Duodenal mucosa (tissue), 2 donors: ENCODE data around the gene TTLL1.
A peak's percentile ranks its signal among the peaks of the same experiment; 100 is the strongest.

Experiments used
- H3K27ac ChIP-seq: one replicate; pipeline ENCODE4 v1.7.0; 2013; ENCODE audit warnings: low read depth, low read length
- H3K27me3 ChIP-seq, 2 donors: one replicate each; pipeline ENCODE4 v1.7.0; 2013; ENCODE audit warnings: low read length in 2 of 2, control low read depth in 1 of 2; ENCODE audit not compliant: insufficient read depth in 2 of 2, control insufficient read depth in 1 of 2
- H3K36me3 ChIP-seq, 2 donors: one replicate each; pipeline ENCODE4 v1.7.0; 2013; ENCODE audit warnings: low read length in 2 of 2, control low read depth in 1 of 2; ENCODE audit not compliant: insufficient read depth in 2 of 2, control insufficient read depth in 1 of 2
- H3K4me1 ChIP-seq, 2 donors: one replicate each; pipeline ENCODE4 v1.7.0; 2013; ENCODE audit warnings: low read length in 2 of 2, control low read depth in 1 of 2; ENCODE audit not compliant: insufficient read depth in 2 of 2, control insufficient read depth in 1 of 2
- H3K4me3 ChIP-seq, 2 donors: one replicate each; pipeline ENCODE4 v1.7.0; 2013; ENCODE audit warnings: low read length in 2 of 2, low read depth in 1 of 2
- H3K9ac ChIP-seq, 2 donors: one replicate each; pipeline ENCODE4 v1.7.0; 2013; ENCODE audit warnings: low read length in 2 of 2, low read depth in 1 of 2
- H3K9me3 ChIP-seq, 2 donors: one replicate each; pipeline ENCODE4 v1.7.0; 2013; ENCODE audit warnings: low read length in 2 of 2, control low read depth in 1 of 2; ENCODE audit not compliant: control insufficient read depth in 1 of 2

TTLL1 gene

DNA sequence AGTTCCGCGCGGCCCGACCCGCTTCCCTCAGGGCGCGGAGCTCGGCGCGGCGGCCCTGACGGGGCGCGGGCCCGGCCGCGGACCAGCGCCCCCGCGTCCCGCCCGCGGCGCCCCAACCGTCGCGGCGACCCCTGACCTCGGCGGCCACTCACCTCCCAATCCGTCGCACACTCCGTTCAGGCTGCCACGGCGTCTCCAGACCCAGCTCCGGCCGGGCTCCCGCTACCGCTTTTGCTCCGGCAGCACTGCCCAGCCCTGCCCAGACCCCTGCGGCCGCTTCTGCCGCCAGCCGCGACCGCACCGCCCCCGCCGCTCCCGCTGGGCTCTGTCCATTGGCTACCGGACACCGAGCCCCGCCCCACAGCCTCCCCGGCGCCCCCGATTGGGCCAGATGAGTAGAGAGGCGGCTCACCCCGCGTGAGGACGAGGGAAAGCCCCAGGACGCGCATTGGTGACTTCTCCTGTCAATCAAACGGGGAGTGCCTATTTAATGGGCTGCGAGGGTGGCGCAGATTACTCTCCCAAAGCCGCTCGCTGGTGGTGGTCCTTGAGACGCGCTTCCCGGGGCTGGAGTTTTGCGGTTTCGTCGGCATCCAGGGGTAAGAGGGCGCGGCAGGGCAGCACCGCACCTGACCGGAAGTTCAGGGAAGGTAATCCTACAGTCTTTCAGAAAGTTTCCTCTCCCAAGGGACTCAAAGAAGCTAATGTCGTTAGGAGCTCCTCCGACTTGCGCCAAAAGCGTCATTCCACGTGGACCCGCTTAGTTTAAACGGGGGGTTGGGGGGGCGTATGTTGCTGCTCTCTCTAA, 74.1 kb downstream of the TTLL1 start, which contains the start of gene PACSIN2:
Gene PACSIN2, minus strand, starts transcription at position 281 of the 808 bp plus-strand sequence. CDS start 103,069 bp downstream, outside the sequence.
- Histone ChIP-seq H3K9ac (peak within 1 kb of the TSS; percentile 70), H3K9me3 (no peaks in the 10 kb centered on the region), H3K36me3 (no peaks in the 10 kb centered on the region), H3K27me3 (no peaks in the 10 kb centered on the region), H3K4me1 (peaks cover 28 to 31% of the 10 kb centered on the region in 2 donors), H3K4me3 (peak within 1 kb of the TSS; percentile 81 to 92), H3K27ac (peak within 1 kb of the TSS; percentile 20)

DNA sequence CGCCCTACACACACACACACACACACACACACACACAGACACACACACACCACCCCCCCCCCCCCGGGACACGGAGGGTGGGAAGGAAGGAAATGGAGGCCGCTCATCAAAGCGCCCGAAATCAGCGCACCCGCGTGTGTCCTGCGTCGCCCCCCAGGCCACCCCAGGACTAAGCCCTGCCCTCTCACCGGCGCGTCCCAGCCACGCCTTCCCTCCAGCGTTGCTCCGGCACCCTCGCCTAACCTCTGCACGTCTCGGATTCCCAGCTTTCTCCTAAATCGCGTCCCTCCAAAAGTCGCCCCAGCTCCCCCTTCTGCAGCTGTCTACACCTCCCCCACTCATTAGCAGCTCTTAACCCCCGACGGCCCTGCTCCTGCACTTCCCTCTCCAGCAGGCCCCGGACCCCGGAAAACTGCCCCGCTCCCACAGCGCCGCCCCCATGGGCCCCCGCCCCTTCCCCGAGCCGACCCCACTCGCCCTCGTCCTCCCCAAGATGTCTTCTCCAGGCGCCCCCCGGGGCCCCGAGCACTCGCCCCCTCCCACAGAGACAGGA, 74.8 kb downstream of the TTLL1 start:
- peaks cover 30 to 31% of the 10 kb centered on the region in 2 donors for H3K4me1 ChIP-seq
- H3K4me3 ChIP-seq: peak overlapping the region; percentile 81 to 92
- peak overlapping the region; percentile 70 for H3K9ac ChIP-seq
- no peaks in the 10 kb centered on the region for H3K27me3 ChIP-seq
- H3K9me3 ChIP-seq: no peaks in the 10 kb centered on the region
- peak overlapping the region; percentile 20 for H3K27ac ChIP-seq
- H3K36me3 ChIP-seq: no peaks in the 10 kb centered on the region

DNA sequence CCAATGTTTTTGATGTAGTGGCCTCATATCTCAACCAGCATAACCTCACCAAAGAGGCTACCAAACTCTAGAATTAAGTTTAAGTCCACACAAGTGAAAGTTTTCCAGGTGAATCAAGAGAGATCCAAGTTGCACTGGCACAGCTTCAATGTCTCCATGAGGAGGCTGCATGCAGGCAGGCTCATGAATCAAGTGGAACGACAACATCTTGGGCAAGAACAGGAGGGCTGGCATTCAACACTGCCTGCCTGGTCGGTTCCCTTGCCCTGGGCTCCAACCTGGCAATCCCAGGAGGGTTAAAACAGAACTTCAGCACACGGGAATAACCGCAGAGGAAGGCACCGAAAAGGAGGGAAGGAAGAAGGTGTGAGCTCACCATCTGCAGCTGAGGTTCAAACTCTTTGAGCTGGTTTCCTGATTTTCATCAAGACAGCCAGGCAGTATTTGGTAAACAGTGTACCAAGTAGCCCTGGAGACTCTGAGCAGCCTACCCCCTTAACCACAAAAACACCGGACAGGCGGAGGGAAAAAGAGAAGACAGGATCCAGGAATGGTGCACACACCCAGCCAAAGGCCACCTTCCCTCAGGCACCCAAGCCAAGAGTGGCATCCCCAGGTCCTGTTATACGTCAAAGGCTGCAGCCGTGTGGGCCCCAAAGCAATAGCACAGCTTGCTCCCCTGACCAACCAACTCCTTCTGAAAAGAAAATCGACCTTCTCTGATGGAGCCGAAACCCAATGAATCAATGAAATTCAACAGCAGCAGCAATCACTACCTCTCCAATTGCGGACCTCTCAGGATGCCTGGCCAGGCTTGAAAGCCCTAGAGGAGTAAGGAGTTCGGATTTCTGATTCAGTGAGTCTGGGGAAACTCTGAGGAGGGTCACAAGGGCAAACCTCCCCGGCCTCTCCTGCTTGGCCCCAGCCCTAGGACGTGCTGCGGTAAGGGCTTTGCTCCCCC, 75.6 kb downstream of the TTLL1 start:
- H3K27ac ChIP-seq: no peak overlapping the region

DNA sequence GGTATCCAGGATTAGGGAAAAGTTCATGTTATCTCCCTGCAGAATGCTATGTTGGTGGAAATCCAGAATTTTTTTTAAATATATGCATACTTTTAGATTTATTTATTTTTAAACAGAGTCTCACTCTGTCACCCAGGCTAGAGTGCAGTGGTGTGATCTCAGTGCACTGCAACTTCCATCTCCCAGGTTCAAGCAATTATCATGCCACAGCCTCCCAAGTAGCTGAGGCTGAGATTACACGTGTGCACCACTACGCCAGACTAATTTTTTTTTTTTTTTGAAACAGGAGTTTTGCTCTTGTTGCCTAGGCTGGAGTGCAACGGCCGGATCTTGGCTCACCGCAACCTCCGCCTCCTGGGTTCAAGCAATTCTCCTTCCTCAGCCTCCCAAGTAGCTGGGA, 76.8 kb downstream of the TTLL1 start:
- Histone ChIP-seq H3K4me3 (no peak overlapping the region), H3K9ac (no peak overlapping the region), H3K27ac (no peak overlapping the region), H3K36me3 (no peaks in the 10 kb centered on the region), H3K9me3 (no peaks in the 10 kb centered on the region), H3K4me1 (peaks cover 31 to 35% of the 10 kb centered on the region in 2 donors), H3K27me3 (no peaks in the 10 kb centered on the region)

More for the DNA sequence above, 75.6 kb downstream of the TTLL1 start:
- Histone ChIP-seq H3K9ac (peak overlapping the region; percentile 70), H3K4me1 (peaks cover 29 to 35% of the 10 kb centered on the region in 2 donors), H3K27me3 (no peaks in the 10 kb centered on the region), H3K9me3 (no peaks in the 10 kb centered on the region), H3K4me3 (peak overlapping the region; percentile 81 to 92), H3K36me3 (no peaks in the 10 kb centered on the region)

DNA sequence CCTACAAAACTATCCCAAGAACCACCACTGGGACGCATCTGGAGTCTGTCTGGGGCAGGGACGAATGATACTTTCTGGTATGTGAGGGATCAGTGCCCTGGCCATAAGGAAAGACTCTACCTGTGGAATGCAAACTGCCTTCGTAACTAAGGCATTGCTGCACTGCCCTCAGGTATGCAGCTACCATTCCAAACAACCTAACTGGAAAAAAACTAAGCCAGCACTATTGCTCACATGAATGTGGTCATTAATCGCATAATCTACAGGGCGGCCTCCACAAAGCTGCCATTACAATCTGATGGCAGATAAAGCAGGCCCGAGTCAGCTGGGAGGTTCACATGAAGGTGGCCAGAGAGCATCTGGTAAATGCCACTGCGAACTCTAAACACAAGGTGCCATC, 78.1 kb downstream of the TTLL1 start:
- no peak overlapping the region for H3K9ac ChIP-seq
- no peak overlapping the region for H3K27ac ChIP-seq
- peaks cover 40 to 42% of the 10 kb centered on the region in 2 donors for H3K4me1 ChIP-seq

DNA sequence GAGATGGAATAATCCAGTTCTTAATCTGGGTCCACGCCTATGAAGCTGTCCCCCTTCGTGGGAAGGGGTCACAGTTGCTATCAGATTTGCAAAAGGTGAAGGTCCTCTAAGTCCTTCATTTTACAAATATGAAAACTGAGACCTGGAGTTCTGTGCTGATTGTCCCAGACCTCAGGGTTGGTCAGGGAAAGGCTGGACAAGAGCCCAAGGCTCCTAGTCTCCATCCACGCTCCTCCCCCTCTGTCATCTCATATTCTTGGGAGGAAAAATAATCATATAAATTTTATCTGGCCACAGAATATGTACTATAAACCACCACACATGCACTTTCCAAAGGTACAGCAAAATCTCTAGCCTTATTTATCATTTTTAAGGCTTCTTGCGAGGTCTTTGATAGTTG, 79.7 kb downstream of the TTLL1 start:
- H3K4me3 ChIP-seq: no peak overlapping the region
- H3K9ac ChIP-seq: no peak overlapping the region
- H3K36me3 ChIP-seq: no peaks in the 10 kb centered on the region
- no peak overlapping the region for H3K27ac ChIP-seq
- H3K27me3 ChIP-seq: no peaks in the 10 kb centered on the region
- H3K9me3 ChIP-seq: no peaks in the 10 kb centered on the region
- H3K4me1 ChIP-seq: peaks cover 46 to 54% of the 10 kb centered on the region in 2 donors

More for the DNA sequence above, 78.1 kb downstream of the TTLL1 start:
- Histone ChIP-seq H3K4me3 (no peak overlapping the region), H3K27me3 (no peaks in the 10 kb centered on the region), H3K9me3 (no peaks in the 10 kb centered on the region), H3K36me3 (no peaks in the 10 kb centered on the region)

DNA sequence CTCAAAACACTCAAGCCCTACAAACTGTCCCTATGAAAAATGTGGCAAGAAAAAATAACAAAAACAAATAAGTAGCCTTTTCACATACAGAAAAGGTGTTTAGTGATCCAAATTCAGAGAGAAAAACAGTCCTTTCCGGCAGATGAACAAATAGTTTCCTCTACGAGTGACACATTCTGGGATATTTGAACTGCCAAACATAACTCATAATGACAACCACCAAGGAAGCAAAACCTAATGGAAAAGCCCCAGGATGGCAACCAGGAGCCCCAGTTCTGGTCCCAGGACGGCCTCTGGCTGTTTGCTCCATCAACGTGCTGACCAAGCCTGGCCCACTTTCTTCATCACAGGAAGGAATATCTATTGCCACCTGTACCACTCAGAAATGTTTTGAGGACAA, 80.3 kb downstream of the TTLL1 start:
- Histone ChIP-seq H3K9me3 (no peaks in the 10 kb centered on the region), H3K27ac (no peak overlapping the region), H3K9ac (no peak overlapping the region), H3K27me3 (no peaks in the 10 kb centered on the region), H3K4me1 (peaks cover 49 to 58% of the 10 kb centered on the region in 2 donors), H3K36me3 (no peaks in the 10 kb centered on the region), H3K4me3 (no peak overlapping the region)

DNA sequence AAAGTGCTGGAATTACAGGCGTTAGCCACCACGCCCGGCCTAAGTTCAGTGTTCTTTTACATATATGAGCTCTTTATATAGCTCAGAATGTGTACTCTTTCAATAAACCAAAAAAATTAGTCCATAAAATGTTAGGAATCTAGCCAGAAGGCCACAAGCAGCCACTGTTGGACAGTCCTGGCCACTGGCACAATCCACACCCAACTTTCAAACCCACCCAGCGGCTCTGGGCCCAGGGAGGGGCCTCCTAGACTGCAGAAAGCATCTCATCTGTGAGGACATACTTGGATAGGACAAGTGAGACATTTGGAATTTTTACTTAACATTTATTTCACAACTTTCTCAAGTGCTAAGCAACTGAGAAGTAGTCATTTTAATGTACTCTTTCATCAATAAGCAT, 80.7 kb downstream of the TTLL1 start:
- Histone ChIP-seq H3K36me3 (no peaks in the 10 kb centered on the region), H3K9ac (no peak overlapping the region), H3K27ac (no peak overlapping the region), H3K9me3 (no peaks in the 10 kb centered on the region), H3K27me3 (no peaks in the 10 kb centered on the region), H3K4me3 (no peak overlapping the region), H3K4me1 (peaks cover 49 to 58% of the 10 kb centered on the region in 2 donors)

DNA sequence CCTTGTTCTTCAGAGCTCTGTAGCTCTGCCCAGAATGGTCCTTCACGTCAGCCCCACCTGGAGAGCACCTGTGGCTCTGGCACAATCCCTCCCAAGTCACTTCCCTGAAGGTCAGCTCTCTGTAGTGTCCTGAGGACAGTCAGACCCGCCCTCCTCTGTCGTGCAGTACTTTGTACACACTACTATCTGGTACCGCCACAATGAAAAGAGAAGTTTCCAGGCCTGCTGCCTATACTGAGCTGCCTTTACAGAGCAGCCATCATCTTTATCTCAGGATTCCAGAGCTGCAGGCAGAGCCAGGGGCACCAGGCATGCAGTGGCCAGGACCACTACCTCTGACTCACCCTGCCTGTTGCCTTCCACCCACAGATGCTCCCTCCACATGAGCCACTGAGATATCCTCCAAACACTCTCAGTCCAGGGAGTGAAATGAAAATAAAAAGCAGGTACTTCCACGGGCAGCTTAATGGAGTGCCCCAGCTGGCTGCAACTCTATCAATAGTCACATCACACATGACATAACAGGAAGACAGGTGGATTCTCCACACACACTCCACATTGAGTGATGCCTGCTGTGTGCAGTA, 81.6 kb downstream of the TTLL1 start:
- peaks cover 45 to 58% of the 10 kb centered on the region in 2 donors for H3K4me1 ChIP-seq
- H3K4me3 ChIP-seq: no peak overlapping the region
- no peak overlapping the region for H3K9ac ChIP-seq
- H3K36me3 ChIP-seq: no peaks in the 10 kb centered on the region
- no peaks in the 10 kb centered on the region for H3K9me3 ChIP-seq
- no peaks in the 10 kb centered on the region for H3K27me3 ChIP-seq
- H3K27ac ChIP-seq: no peak overlapping the region
